GM12891 (cell line): ENCODE measurements around the gene ASNS.

Source experiments
- PAX5 ChIP-seq: IDR thresholded peaks from 2 replicates; pipeline ENCODE4 v1.6.1; 2011; ENCODE audit warnings: low read length, moderate library complexity, mild to moderate bottlenecking; ENCODE audit not compliant: insufficient read depth, severe bottlenecking
- POLR2A ChIP-seq: IDR thresholded peaks from 2 replicates; pipeline ENCODE4 v1.6.1; 2011; ENCODE audit warnings: low read depth, low read length, control low read depth
- POLR2AphosphoS5 ChIP-seq: IDR thresholded peaks from 2 replicates; pipeline ENCODE4 v1.6.1; 2011; ENCODE audit warnings: low read depth, low read length, control low read depth
- POU2F2 ChIP-seq: IDR thresholded peaks from 2 replicates; pipeline ENCODE4 v1.6.1; 2011; ENCODE audit warnings: low read depth, mild to moderate bottlenecking, control low read depth, low read length, moderate library complexity
- SPI1 ChIP-seq: IDR thresholded peaks from 2 replicates; pipeline ENCODE4 v1.6.1; 2011; ENCODE audit warnings: low read depth, low read length, control low read depth
- TAF1 ChIP-seq: IDR thresholded peaks from 2 replicates; pipeline ENCODE4 v1.6.1; 2011; ENCODE audit warnings: low read depth, low read length, control low read depth

- TF ChIP-seq POLR2AphosphoS5 = no peak
- no peak for TF ChIP-seq POLR2A
- TF ChIP-seq PAX5 = no peak
- no peak for TF ChIP-seq TAF1
- TF ChIP-seq POU2F2 = no peak
- TF ChIP-seq SPI1 = no peak
Measured at GRCh38 chr7:97851683-97852082, 20.5 kb downstream of the ASNS start.
